Gastrocnemius medialis (tissue), 4 donors: ENCODE measurements around the gene COA1. TPM values are rescaled to one million over a fixed set of nuclear protein-coding genes. Genes with fewer than 3 reads are reported as not detected.

Experiments
- ATAC-seq, 2 donors: fragments of 150-250 bp; one replicate each; pipeline ENCODE4 v1.9.1; 2016
- DNase-seq, 2 donors: peaks; one replicate each; pipeline ENCODE4 v3.0.0-alpha.2; 2019
- H3K27ac ChIP-seq, 4 donors: fragments of 200-600 bp; sonication (generic); 1 replicate in 1 of 4; 2 replicates in 3 of 4; pipeline ENCODE4 v1.5.1; 2016 to 2018; ENCODE audit warnings: mild to moderate bottlenecking in 2 of 4, moderate library complexity in 1 of 4
- H3K27me3 ChIP-seq, 3 donors: fragments of 200-600 bp; sonication (generic) in 2 of 3; 1 replicate in 1 of 3; 2 replicates in 2 of 3; pipeline versions ENCODE4 v1.5.1 to v1.6.0; 2016 to 2019; ENCODE audit warnings: mild to moderate bottlenecking in 1 of 3, moderate library complexity in 1 of 3
- H3K36me3 ChIP-seq, 2 donors: fragments of 200-600 bp; sonication (generic) in 1 of 2; one replicate each; pipeline ENCODE4 v1.5.1; 2017 to 2018
- H3K4me1 ChIP-seq, 2 donors: fragments of 200-600 bp; sonication (generic) in 1 of 2; one replicate each; pipeline ENCODE4 v1.5.1; 2016 to 2017; ENCODE audit warnings: mild to moderate bottlenecking in 2 of 2
- H3K4me3 ChIP-seq, 4 donors: fragments of 200-600 bp; sonication (generic) in 3 of 4; 1 replicate in 1 of 4; 2 replicates in 3 of 4; pipeline ENCODE4 v1.5.1; 2016 to 2019; ENCODE audit warnings: mild to moderate bottlenecking in 2 of 4
- H3K9me3 ChIP-seq, 3 donors: fragments of 200-600 bp; sonication (generic) in 2 of 3; 1 replicate in 1 of 3; 2 replicates in 2 of 3; pipeline ENCODE4 v1.5.1; 2016 to 2019
- POLR2A ChIP-seq, 2 donors: fragments of 450-650 bp; IDR thresholded peaks; one replicate each; pipeline ENCODE4 v1.6.1; 2017; ENCODE audit warnings: antibody characterized with exemption in 2 of 2, mild to moderate bottlenecking in 2 of 2, moderate library complexity in 2 of 2
- in situ Hi-C, 4 donors: fragments of 200-750 bp; cut with MboI; loops; one replicate each; pipeline versions ENCODE4 v1.15.0 to v1.8.0; 2017; ENCODE audit warnings: low sequenced_read_pairs in 4 of 4
- intact Hi-C: fragments of 100-400 bp; cut with DNase I; formaldehyde crosslinking; loops from one replicate; pipeline ENCODE4 v1.15.1; 2023; ENCODE audit warnings: low total_unique reads
- total RNA-seq, 4 donors: library from RNA; depleted of rRNA; stranded (reverse); fragments of >200 nt; gene quantifications; one replicate each; pipeline versions ENCODE4 v1.1.0 to v1.2.3, GENCODE V29; 2016
- TF ChIP-seq, protein P1 (sequence below), 5 experiments: fragments of 450-650 bp in 3 of 5; fragments of 200-600 bp in 2 of 5; sonication (generic) in 2 of 5; IDR thresholded peaks in 4 of 5; conservative IDR thresholded peaks in 1 of 5; 1 replicate in 4 of 5; 2 replicates in 1 of 5; pipeline ENCODE4 v1.5.1; 2016 to 2019; ENCODE audit warnings: antibody characterized with exemption in 5 of 5, mild to moderate bottlenecking in 3 of 5, moderate library complexity in 3 of 5

The COA1 gene
- total RNA-seq, 4 donors from 2014 or later = 34.9 to 55.2 (median 49.3) TPM

DNA sequence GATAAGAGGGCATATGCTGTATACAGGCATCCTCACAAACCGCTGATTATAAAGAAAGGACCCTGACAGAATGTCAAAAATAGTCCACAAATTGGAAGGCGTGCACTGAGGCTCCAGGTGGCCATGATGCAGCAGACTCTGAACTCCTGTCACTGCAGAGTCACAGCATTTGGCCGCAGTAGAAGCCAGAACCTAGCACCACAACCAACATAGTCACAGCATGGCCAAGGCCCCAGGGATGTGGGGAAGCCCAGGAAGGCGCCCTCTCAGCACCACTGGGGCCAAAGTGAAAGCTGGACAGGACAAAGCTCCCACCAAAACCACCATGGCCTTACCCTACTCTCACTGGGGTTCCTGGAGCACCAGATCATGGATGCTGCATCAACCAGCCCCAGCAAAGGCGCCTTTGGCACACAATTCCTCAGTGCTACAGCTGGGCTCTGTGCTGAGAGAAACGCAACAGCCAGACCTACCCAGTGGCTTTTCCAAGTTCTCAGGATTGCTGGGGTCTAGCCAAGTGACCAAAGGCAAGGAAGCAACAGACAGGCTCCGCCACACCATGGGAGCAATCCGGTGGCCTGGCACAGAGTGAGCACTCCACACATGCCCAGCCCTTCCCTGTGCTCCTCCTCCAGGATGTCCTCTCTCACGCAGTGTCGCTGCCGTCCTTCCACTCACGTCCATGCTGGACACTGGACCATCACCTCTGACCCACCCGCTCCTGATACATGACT lies 86.3 kb downstream of the COA1 start:
- Histone ChIP-seq H3K4me3 (no peak overlapping the region), H3K27me3 (no peaks in the 10 kb centered on the region), H3K27ac (no peak overlapping the region), H3K4me1 (peaks cover 29 to 31% of the 10 kb centered on the region in 2 donors), H3K9me3 (no peaks in the 10 kb centered on the region), H3K36me3 (peaks cover 0 to 27% of the 10 kb centered on the region in 2 donors)
- ATAC-seq = no peak
- in situ Hi-C loops = no loop called here
- DNase-seq = no peak
- TF ChIP-seq POLR2A (IDR thresholded peaks at IDR 0.05) = no peak
- TF ChIP-seq, protein P1, sequence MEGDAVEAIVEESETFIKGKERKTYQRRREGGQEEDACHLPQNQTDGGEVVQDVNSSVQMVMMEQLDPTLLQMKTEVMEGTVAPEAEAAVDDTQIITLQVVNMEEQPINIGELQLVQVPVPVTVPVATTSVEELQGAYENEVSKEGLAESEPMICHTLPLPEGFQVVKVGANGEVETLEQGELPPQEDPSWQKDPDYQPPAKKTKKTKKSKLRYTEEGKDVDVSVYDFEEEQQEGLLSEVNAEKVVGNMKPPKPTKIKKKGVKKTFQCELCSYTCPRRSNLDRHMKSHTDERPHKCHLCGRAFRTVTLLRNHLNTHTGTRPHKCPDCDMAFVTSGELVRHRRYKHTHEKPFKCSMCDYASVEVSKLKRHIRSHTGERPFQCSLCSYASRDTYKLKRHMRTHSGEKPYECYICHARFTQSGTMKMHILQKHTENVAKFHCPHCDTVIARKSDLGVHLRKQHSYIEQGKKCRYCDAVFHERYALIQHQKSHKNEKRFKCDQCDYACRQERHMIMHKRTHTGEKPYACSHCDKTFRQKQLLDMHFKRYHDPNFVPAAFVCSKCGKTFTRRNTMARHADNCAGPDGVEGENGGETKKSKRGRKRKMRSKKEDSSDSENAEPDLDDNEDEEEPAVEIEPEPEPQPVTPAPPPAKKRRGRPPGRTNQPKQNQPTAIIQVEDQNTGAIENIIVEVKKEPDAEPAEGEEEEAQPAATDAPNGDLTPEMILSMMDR (IDR thresholded peaks at IDR 0.05 in 4 of 5, conservative IDR thresholded peaks at IDR 0.05 in 1 of 5) = no peak
- intact Hi-C loops = no loop called here

DNA sequence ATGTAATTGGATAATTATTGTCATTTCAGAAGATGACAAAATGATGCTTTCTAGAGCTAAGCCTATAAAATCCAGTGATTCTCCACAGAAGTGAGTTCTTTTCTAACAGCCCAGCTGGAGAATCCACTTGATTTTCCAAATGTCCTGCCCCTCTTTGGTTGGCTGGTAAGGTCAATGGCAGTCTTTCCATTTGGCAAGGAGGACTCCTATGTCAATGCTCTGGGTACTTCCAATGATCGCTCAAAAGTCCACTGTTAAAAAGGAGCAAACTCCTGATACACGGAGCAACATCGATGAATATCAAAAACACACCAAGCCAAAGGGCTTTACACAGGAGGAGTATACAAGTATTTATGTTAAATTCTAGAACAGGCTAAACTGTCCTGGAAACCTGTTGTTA lies 88.6 kb downstream of the COA1 start:
- ATAC-seq = no peak
- Histone ChIP-seq H3K27ac (peak overlapping the region in 3 of 4 donors; percentile 5 to 31 (median 27)), H3K9me3 (no peaks in the 10 kb centered on the region), H3K4me3 (no peak overlapping the region), H3K4me1 (peaks cover 8 to 10% of the 10 kb centered on the region in 2 donors), H3K27me3 (no peaks in the 10 kb centered on the region), H3K36me3 (peaks cover 0 to 45% of the 10 kb centered on the region in 2 donors)
- TF ChIP-seq, protein P1 (IDR thresholded peaks at IDR 0.05 in 4 of 5, conservative IDR thresholded peaks at IDR 0.05 in 1 of 5) = no peak
- TF ChIP-seq POLR2A (IDR thresholded peaks at IDR 0.05) = no peak
- in situ Hi-C loops = no loop called here
- no peak for DNase-seq
- intact Hi-C loops = no loop called here

DNA sequence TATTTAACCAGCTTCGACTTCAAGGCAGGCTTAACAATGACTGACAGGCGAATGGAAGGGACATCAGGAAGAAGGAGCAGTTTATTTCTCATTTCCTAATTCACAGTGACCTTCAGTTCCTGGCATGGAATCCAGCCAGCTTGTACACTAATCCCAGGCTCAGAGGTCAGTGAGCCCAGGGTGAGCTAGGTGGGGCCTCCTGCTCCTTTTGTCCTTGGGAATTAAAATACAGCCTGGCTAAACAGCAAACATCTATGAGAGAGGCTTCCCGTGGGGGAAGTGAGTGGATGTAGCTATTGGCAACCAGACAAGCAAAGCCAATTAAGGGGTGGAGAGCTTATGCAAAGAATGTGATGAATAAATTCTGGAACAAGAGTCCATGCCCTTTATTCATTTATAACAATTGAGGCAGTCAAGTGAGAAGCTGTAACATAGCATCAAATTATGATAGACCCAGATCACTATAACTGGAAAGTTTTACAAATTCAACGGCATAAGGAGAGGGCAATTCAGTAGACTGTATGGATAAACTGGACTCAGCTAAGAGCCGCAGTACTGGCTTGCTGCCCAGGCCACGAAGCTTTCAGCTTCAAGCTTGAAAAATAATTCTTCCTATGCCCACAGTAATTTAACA lies 89.3 kb downstream of the COA1 start:
- Histone ChIP-seq H3K36me3 (peaks cover 0 to 52% of the 10 kb centered on the region in 2 donors), H3K4me3 (no peak overlapping the region), H3K4me1 (peaks cover 4 to 10% of the 10 kb centered on the region in 2 donors), H3K27me3 (no peaks in the 10 kb centered on the region), H3K27ac (peak overlapping the region in 3 of 4 donors; percentile 5 to 33 (median 31)), H3K9me3 (no peaks in the 10 kb centered on the region)
- no peak for DNase-seq
- intact Hi-C loops = no loop called here
- in situ Hi-C loops = no loop called here
- ATAC-seq = peak in 1 of 2 donors; percentile 50
- no peak for TF ChIP-seq POLR2A (IDR thresholded peaks at IDR 0.05)
- TF ChIP-seq, protein P1 (IDR thresholded peaks at IDR 0.05 in 4 of 5, conservative IDR thresholded peaks at IDR 0.05 in 1 of 5) = no peak

DNA sequence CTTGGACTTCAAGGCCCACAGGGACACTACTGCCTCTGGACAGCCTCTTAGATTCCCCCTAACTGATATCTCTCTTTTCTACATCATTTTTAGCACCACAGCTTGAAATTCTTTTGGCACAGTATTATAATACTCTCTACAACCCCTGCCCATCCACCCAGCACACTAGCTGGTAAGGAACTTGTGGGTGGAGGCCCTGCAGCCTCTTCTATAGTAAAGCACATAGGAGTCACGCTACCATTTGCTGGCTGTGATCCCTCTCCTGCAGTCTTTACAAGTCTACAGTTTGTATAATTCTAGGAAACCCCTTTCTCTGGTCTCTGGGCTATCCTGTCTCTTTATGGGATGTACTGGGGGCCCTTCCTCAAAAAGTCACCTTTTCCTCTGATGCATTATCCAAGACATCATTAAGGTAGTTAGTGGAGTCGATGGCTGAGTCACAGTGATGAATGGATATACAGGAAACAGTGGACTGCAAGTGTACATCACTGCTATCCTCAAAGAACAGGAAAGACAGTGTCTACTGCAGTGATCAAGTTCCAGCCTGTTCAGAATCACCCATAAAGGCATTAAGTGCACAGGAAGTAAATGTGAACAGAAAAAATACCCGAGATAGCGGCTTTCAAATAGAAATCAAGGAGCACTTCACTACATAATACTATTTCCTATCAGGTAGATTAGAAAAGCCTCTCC lies 92.1 kb downstream of the COA1 start:
- Histone ChIP-seq H3K27me3 (no peaks in the 10 kb centered on the region), H3K9me3 (no peaks in the 10 kb centered on the region), H3K36me3 (peaks cover 0 to 53% of the 10 kb centered on the region in 2 donors), H3K4me3 (no peak overlapping the region), H3K4me1 (peaks cover 4 to 10% of the 10 kb centered on the region in 2 donors), H3K27ac (no peak overlapping the region)
- TF ChIP-seq POLR2A (IDR thresholded peaks at IDR 0.05) = no peak
- in situ Hi-C loops = no loop called here
- DNase-seq = no peak
- no peak for ATAC-seq
- intact Hi-C loops = no loop called here

DNA sequence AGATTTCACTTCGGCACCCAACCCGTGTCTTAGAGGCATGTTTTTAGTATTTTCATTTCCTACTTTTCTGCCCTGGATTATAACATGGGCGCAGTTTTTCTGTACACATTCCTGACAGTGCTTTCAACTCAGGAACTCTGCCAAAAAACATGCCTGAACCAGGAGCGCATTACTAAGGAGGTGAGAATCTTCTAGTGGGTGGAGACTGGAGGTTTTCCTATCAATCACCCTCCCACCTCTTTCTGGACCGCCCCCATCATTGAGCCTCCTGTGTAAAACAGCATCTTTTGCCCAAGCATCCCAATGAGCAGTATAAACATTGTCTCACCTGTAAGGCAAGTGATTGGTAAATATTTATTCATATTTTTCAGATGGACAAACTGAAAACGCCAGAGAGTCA lies 93.2 kb downstream of the COA1 start:
- intact Hi-C loops = no loop called here
- ATAC-seq (no peak), DNase-seq (no peak)
- Histone ChIP-seq H3K36me3 (peaks cover 0 to 55% of the 10 kb centered on the region in 2 donors), H3K27me3 (no peaks in the 10 kb centered on the region), H3K27ac (no peak overlapping the region), H3K9me3 (no peaks in the 10 kb centered on the region), H3K4me3 (no peak overlapping the region), H3K4me1 (peaks cover 4 to 10% of the 10 kb centered on the region in 2 donors)
- in situ Hi-C loops = no loop called here
- TF ChIP-seq POLR2A (IDR thresholded peaks at IDR 0.05) = no peak
- TF ChIP-seq, protein P1 (IDR thresholded peaks at IDR 0.05 in 4 of 5, conservative IDR thresholded peaks at IDR 0.05 in 1 of 5) = no peak
